Osteocyte (in vitro differentiated cells): Measurements from ENCODE around the gene RAET1E. TPM values are rescaled to one million over a fixed set of nuclear protein-coding genes. Genes with fewer than 3 reads are reported as not detected.
"Not testable (repeated sequence)": the region's sequence is repeated elsewhere in the genome, so short reads cannot be mapped to it uniquely, and the experiment has no call there.

Experiments
- DNase-seq: peaks from one replicate; pipeline ENCODE4 v3.0.0; 2021; ENCODE audit warnings: mixed read lengths; ENCODE audit not compliant: unreplicated experiment; ENCODE audit errors: extremely low spot score
- H3K27ac Mint-ChIP-seq: one replicate; pipeline ENCODE4 v1.8.0; 2021; ENCODE audit warnings: mild to moderate bottlenecking, mixed read lengths; ENCODE audit not compliant: unreplicated experiment
- H3K27me3 Mint-ChIP-seq: one replicate; pipeline ENCODE4 v1.8.0; 2021; ENCODE audit warnings: mixed read lengths; ENCODE audit not compliant: unreplicated experiment
- H3K36me3 Mint-ChIP-seq: one replicate; pipeline ENCODE4 v1.8.0; 2021; ENCODE audit warnings: mixed read lengths; ENCODE audit not compliant: unreplicated experiment
- H3K4me1 Mint-ChIP-seq: one replicate; pipeline ENCODE4 v1.8.0; 2021; ENCODE audit warnings: mixed read lengths; ENCODE audit not compliant: unreplicated experiment
- H3K4me3 Mint-ChIP-seq: one replicate; pipeline ENCODE4 v1.8.0; 2021; ENCODE audit warnings: mild to moderate bottlenecking, moderate library complexity, mixed read lengths; ENCODE audit not compliant: unreplicated experiment
- H3K9me3 Mint-ChIP-seq: one replicate; pipeline ENCODE4 v1.8.0; 2021; ENCODE audit warnings: mixed read lengths; ENCODE audit not compliant: unreplicated experiment
- CTCF ChIP-seq: fragments of 200-600 bp; sonication (generic); IDR thresholded peaks from 2 replicates; pipeline ENCODE4 v1.5.0; 2021; ENCODE audit warnings: antibody characterized with exemption, mild to moderate bottlenecking, moderate library complexity
- total RNA-seq: library from RNA; stranded (reverse); gene quantifications from 2 replicates; pipeline ENCODE4 v1.2.1, GENCODE V29; 2021

The RAET1E gene
- total RNA-seq, 1 donor from 2014 or later: not detected

DNA sequence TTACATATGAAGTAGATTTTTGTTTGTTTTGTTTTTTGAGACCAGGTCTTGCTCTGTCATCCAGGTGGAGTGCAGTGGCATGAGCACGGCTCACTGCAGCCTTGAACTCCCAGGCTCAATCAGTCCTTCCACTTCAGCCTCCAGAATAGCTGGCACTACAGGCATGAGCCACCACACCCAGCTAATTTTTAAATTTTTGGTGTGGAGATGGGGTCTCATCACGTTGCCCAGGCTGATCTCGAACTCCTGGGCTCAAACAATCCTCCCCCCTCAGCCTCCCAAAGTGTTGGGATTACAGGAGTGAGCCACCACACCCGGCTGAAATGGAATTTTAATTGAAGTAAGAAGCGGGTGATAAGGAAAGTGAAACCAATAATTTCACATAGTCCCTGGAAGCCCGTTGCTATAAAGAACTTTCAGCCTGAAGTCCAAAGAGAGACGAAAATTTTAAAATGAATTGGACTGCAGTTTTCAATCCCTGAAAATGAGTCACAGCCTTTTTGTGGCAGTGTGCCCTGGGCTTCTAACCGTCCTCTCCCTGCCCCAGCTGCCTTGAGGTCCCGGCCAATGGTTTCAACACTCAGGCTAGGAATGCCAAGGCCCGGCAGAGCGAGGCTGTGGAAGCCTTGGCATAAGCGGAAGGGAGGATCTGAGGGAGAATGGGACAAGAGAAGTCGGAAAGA lies 757 bp downstream of the RAET1E start:
- peak overlapping the region; percentile 92 for H3K27ac Mint-ChIP-seq
- H3K27me3 Mint-ChIP-seq: peaks cover 2% of the 10 kb centered on the region
- DNase-seq: peak; percentile 85
- no peaks in the 10 kb centered on the region for H3K9me3 Mint-ChIP-seq
- peaks cover 39% of the 10 kb centered on the region for H3K4me1 Mint-ChIP-seq
- no peaks in the 10 kb centered on the region for H3K36me3 Mint-ChIP-seq
- TF ChIP-seq CTCF: no peak
- peak overlapping the region; percentile 46 for H3K4me3 Mint-ChIP-seq

- Mint-ChIP-seq H3K4me3 (peak overlapping the region; percentile 46), H3K4me1 (peaks cover 39% of the 10 kb centered on the region), H3K27me3 (no peaks in the 10 kb centered on the region), H3K36me3 (no peaks in the 10 kb centered on the region), H3K9me3 (no peaks in the 10 kb centered on the region), H3K27ac (peak overlapping the region; percentile 92)
- no peak for TF ChIP-seq CTCF
- DNase-seq: peak; percentile 56
Measured at GRCh38 chr6:149896491-149896890, 1.4 kb downstream of the RAET1E start.

DNA sequence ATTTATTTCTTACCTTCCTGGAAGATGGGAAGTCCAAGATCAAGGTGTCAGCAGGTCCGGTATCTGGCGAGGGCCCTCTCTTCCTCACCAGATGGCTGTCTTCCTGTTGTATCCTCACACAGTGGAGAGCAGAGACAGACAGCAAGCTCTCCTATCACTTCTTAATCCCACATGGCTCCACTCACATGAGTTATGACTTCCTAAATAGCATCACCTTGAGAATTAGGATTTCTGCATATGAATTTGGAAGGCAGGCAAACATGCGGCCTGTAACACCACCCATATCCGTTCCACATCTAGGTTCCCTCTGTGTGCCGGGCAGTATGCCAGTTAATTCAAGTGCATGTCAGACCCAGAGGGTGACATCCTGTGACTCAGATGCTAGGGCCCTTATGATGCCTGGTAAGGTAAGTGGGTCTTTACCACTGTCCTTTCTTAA lies 2.1 kb downstream of the RAET1E start:
- no peaks in the 10 kb centered on the region for H3K9me3 Mint-ChIP-seq
- H3K27me3 Mint-ChIP-seq: no peaks in the 10 kb centered on the region
- H3K4me3 Mint-ChIP-seq: peak overlapping the region; percentile 42
- TF ChIP-seq CTCF: no peak
- no peak for DNase-seq
- no peaks in the 10 kb centered on the region for H3K36me3 Mint-ChIP-seq
- H3K4me1 Mint-ChIP-seq: peaks cover 44% of the 10 kb centered on the region
- H3K27ac Mint-ChIP-seq: peak overlapping the region; percentile 92

- Mint-ChIP-seq H3K9me3 (no peaks in the 10 kb centered on the region), H3K4me1 (peaks cover 51% of the 10 kb centered on the region), H3K4me3 (no peak overlapping the region)
Measured at GRCh38 chr6:149895048-149895590, 2.8 kb downstream of the RAET1E start.

DNA sequence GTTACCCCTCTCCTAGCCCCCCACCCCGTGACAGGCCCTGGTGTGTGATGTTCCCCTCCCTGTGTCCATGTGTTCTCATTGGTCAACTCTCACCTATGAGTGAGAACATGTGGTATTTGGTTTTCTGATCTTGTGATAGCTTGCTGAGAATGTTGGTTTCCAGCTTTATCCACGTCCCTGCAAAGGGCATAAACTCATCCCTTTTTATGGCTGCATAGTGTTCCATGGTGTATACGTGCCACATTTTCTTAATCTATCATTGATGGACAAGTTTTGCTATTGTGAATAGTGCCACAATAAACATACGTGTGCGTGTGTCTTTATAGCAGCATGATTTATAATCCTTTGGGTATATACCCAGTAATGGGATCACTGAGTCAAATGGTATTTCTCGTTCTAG lies 6.0 kb downstream of the RAET1E start:
- H3K4me1 Mint-ChIP-seq: peaks cover 45% of the 10 kb centered on the region
- H3K4me3 Mint-ChIP-seq, H3K9me3 Mint-ChIP-seq, H3K27me3 Mint-ChIP-seq, DNase-seq, H3K27ac Mint-ChIP-seq, H3K36me3 Mint-ChIP-seq: not testable (repeated sequence)

More at GRCh38 chr6:149895048-149895590, 2.8 kb downstream of the RAET1E start:
- no peak for TF ChIP-seq CTCF
- DNase-seq: no peak
- Mint-ChIP-seq H3K36me3 (no peaks in the 10 kb centered on the region), H3K27ac (peak overlapping the region; percentile 92), H3K27me3 (no peaks in the 10 kb centered on the region)
